GM12892 (cell line): ENCODE data around the gene LY86.

Source experiments
- POLR2A ChIP-seq: IDR thresholded peaks from 2 replicates; pipeline ENCODE4 v1.6.1; 2011; ENCODE audit warnings: low read depth, low read length, control low read depth
- POLR2AphosphoS5 ChIP-seq: IDR thresholded peaks from 2 replicates; pipeline ENCODE4 v1.6.1; 2011; ENCODE audit warnings: low read depth, low read length, control low read depth

- TF ChIP-seq POLR2A (no peak), POLR2AphosphoS5 (no peak)
Observed at GRCh38 chr6:6661191-6661590, 72.7 kb downstream of the LY86 start.
